Kidney tubule cell (primary cell): Measurements from ENCODE around the gene KANSL2.
"Not testable (repeated sequence)": the region's sequence is repeated elsewhere in the genome, so short reads cannot be mapped to it uniquely, and the experiment has no call there.

Source experiments
- DNase-seq: peaks from one replicate; pipeline ENCODE4 v3.0.0-alpha.2; 2018; ENCODE audit warnings: low spot score

Gene KANSL2

GRCh38 chr12:48683534-48683933 is 1.5 kb upstream of the KANSL2 start:
- no peak for DNase-seq

- no peak for DNase-seq
Observed at GRCh38 chr12:48682927-48683326, 889 bp upstream of the KANSL2 start.

- DNase-seq = not testable (repeated sequence)
Observed at GRCh38 chr12:48682533-48682905, 481 bp upstream of the KANSL2 start.

GRCh38 chr12:48681399-48681709 is 684 bp downstream of the KANSL2 start:
- DNase-seq = peak; percentile 45

GRCh38 chr12:48680861-48681260 is 1.2 kb downstream of the KANSL2 start:
- DNase-seq = no peak

- no peak for DNase-seq
Observed at GRCh38 chr12:48678551-48679185, 3.4 kb downstream of the KANSL2 start.

GRCh38 chr12:48671231-48671856 is 10.7 kb downstream of the KANSL2 start:
- DNase-seq = no peak

- no peak for DNase-seq
Observed at GRCh38 chr12:48668996-48669395, 13.0 kb downstream of the KANSL2 start.

GRCh38 chr12:48659863-48660262 is 22.2 kb downstream of the KANSL2 start:
- no peak for DNase-seq

- no peak for DNase-seq
Observed at GRCh38 chr12:48651681-48652080, 30.4 kb downstream of the KANSL2 start.

- not testable (repeated sequence) for DNase-seq
Observed at GRCh38 chr12:48645354-48645753, 36.7 kb downstream of the KANSL2 start.

- no peak for DNase-seq
Observed at GRCh38 chr12:48643011-48643410, 39.0 kb downstream of the KANSL2 start.

- not testable (repeated sequence) for DNase-seq
Observed at GRCh38 chr12:48641752-48642555, 40.1 kb downstream of the KANSL2 start.

- no peak for DNase-seq
Observed at GRCh38 chr12:48640854-48641253, 41.2 kb downstream of the KANSL2 start.

- no peak for DNase-seq
Observed at GRCh38 chr12:48640428-48640827, 41.6 kb downstream of the KANSL2 start.

GRCh38 chr12:48631071-48631470 is 51.0 kb downstream of the KANSL2 start:
- no peak for DNase-seq

GRCh38 chr12:48630346-48630745 is 51.7 kb downstream of the KANSL2 start:
- DNase-seq = no peak

GRCh38 chr12:48629541-48629940 is 52.5 kb downstream of the KANSL2 start:
- DNase-seq = peak; percentile 4

- DNase-seq = peak; percentile 53
Observed at GRCh38 chr12:48627556-48627955, 54.5 kb downstream of the KANSL2 start.

- not testable (repeated sequence) for DNase-seq
Observed at GRCh38 chr12:48622997-48623396, 59.0 kb downstream of the KANSL2 start.

- peak; percentile 75 for DNase-seq
Observed at GRCh38 chr12:48618541-48618940, 63.5 kb downstream of the KANSL2 start.

GRCh38 chr12:48615681-48616080 is 66.4 kb downstream of the KANSL2 start:
- DNase-seq = peak; percentile 49

GRCh38 chr12:48613321-48613720 is 68.7 kb downstream of the KANSL2 start:
- DNase-seq = no peak
